HUES64 (cell line): ENCODE measurements around the gene INHBA.

Experiments
- H3K27ac ChIP-seq: 2 replicates; pipeline ENCODE4 v1.7.0; 2013; ENCODE audit warnings: low read depth, low read length, inconsistent platforms
- H3K27me3 ChIP-seq: 2 replicates; pipeline ENCODE4 v1.6.1; 2013; ENCODE audit warnings: mild to moderate bottlenecking, low read length; ENCODE audit not compliant: insufficient read depth
- H3K36me3 ChIP-seq: 2 replicates; pipeline ENCODE4 v1.6.1; 2013; ENCODE audit warnings: mild to moderate bottlenecking, low read length; ENCODE audit not compliant: insufficient read depth
- H3K4me1 ChIP-seq: 2 replicates; pipeline ENCODE4 v1.6.1; 2013; ENCODE audit warnings: mild to moderate bottlenecking, low read length, moderate library complexity; ENCODE audit not compliant: insufficient read depth
- H3K4me3 ChIP-seq: 2 replicates; pipeline ENCODE4 v1.5.1; 2013; ENCODE audit warnings: mild to moderate bottlenecking, low read length, moderate library complexity
- H3K9ac ChIP-seq: 2 replicates; pipeline ENCODE4 v1.6.1; 2013; ENCODE audit warnings: mild to moderate bottlenecking, low read depth, low read length
- H3K9me3 ChIP-seq: 2 replicates; pipeline ENCODE4 v1.6.1; 2013; ENCODE audit warnings: low read depth, low read length; ENCODE audit not compliant: insufficient read depth
- WGBS: fragments of 150-250, 120-280 bp; methylation state at CpG from one replicate; pipeline ENCODE4 v1.1.7; 2013; ENCODE audit warnings: missing lambda C conversion rate; 5-methylcytosine and 5-hydroxymethylcytosine counted together

The INHBA gene

GRCh38 chr7:41698114-41698513 lies 4.8 kb downstream of the INHBA start:
- Histone ChIP-seq H3K27me3 (peaks cover 45% of the 10 kb centered on the region), H3K36me3 (no peaks in the 10 kb centered on the region)

GRCh38 chr7:41696323-41696916 lies 6.5 kb downstream of the INHBA start:
- Histone ChIP-seq H3K36me3 (no peaks in the 10 kb centered on the region), H3K27me3 (peaks cover 30% of the 10 kb centered on the region), H3K4me3 (peak overlapping the region; percentile 21; the same call in 1 of the 2 replicates), H3K27ac (no peak overlapping the region), H3K9me3 (no peaks in the 10 kb centered on the region), H3K9ac (no peak overlapping the region), H3K4me1 (peaks cover 36% of the 10 kb centered on the region)
- 43% methylated on average over 15 of the region's 15 CpGs for WGBS

More at GRCh38 chr7:41698114-41698513, 4.8 kb downstream of the INHBA start:
- 91% methylated on average over 3 of the region's 3 CpGs for WGBS
- H3K9me3 ChIP-seq: no peaks in the 10 kb centered on the region
- peaks cover 50% of the 10 kb centered on the region for H3K4me1 ChIP-seq
- peak overlapping the region; percentile 63 for H3K4me3 ChIP-seq
- no peak overlapping the region for H3K9ac ChIP-seq
- peak overlapping the region; percentile 70; the same call in 1 of the 2 replicates for H3K27ac ChIP-seq

GRCh38 chr7:41695661-41696322 lies 7.1 kb downstream of the INHBA start:
- WGBS: 87% methylated on average over 13 of the region's 13 CpGs
- Histone ChIP-seq H3K9me3 (no peaks in the 10 kb centered on the region), H3K4me3 (peak overlapping the region; percentile 21; the same call in 1 of the 2 replicates), H3K27ac (no peak overlapping the region), H3K4me1 (peaks cover 35% of the 10 kb centered on the region), H3K9ac (no peak overlapping the region), H3K36me3 (no peaks in the 10 kb centered on the region), H3K27me3 (peaks cover 23% of the 10 kb centered on the region)

- H3K9me3 ChIP-seq: no peaks in the 10 kb centered on the region
- 91% methylated on average over 5 of the region's 6 CpGs for WGBS
Observed at GRCh38 chr7:41694495-41694894, 8.4 kb downstream of the INHBA start.

GRCh38 chr7:41693150-41693997 lies 9.5 kb downstream of the INHBA start:
- Histone ChIP-seq H3K27me3 (peaks cover 3% of the 10 kb centered on the region; the same call in 1 of the 2 replicates), H3K9me3 (no peaks in the 10 kb centered on the region), H3K27ac (no peak overlapping the region), H3K4me3 (no peak overlapping the region), H3K9ac (no peak overlapping the region), H3K4me1 (peaks cover 24% of the 10 kb centered on the region), H3K36me3 (no peaks in the 10 kb centered on the region)
- WGBS: 91% methylated on average over 9 of the region's 10 CpGs

More at GRCh38 chr7:41694495-41694894, 8.4 kb downstream of the INHBA start:
- Histone ChIP-seq H3K36me3 (no peaks in the 10 kb centered on the region), H3K27me3 (peaks cover 14% of the 10 kb centered on the region), H3K9ac (no peak overlapping the region), H3K4me3 (no peak overlapping the region), H3K27ac (no peak overlapping the region), H3K4me1 (peaks cover 35% of the 10 kb centered on the region)

- 95% methylated on average over 7 of the region's 7 CpGs for WGBS
- Histone ChIP-seq H3K27me3 (no peaks in the 10 kb centered on the region), H3K9ac (no peak overlapping the region), H3K36me3 (no peaks in the 10 kb centered on the region), H3K4me1 (peaks cover 26% of the 10 kb centered on the region), H3K4me3 (no peak overlapping the region), H3K9me3 (no peaks in the 10 kb centered on the region), H3K27ac (no peak overlapping the region)
Observed at GRCh38 chr7:41692251-41692650, 10.6 kb downstream of the INHBA start.

GRCh38 chr7:41691286-41692190 lies 11.4 kb downstream of the INHBA start:
- no peaks in the 10 kb centered on the region for H3K36me3 ChIP-seq
- 93% methylated on average over 3 of the region's 3 CpGs for WGBS
- no peak overlapping the region for H3K27ac ChIP-seq
- H3K4me3 ChIP-seq: no peak overlapping the region
- H3K9ac ChIP-seq: no peak overlapping the region
- H3K27me3 ChIP-seq: no peaks in the 10 kb centered on the region
- peaks cover 28% of the 10 kb centered on the region for H3K4me1 ChIP-seq
- H3K9me3 ChIP-seq: no peaks in the 10 kb centered on the region

- H3K9me3 ChIP-seq: no peaks in the 10 kb centered on the region
- no peaks in the 10 kb centered on the region for H3K36me3 ChIP-seq
- peaks cover 20% of the 10 kb centered on the region for H3K4me1 ChIP-seq
- 94% methylated on average over 16 of the region's 16 CpGs for WGBS
- H3K4me3 ChIP-seq: no peak overlapping the region
- H3K9ac ChIP-seq: no peak overlapping the region
- H3K27me3 ChIP-seq: no peaks in the 10 kb centered on the region
- H3K27ac ChIP-seq: no peak overlapping the region
Observed at GRCh38 chr7:41689815-41690214, 13.1 kb downstream of the INHBA start.

GRCh38 chr7:41688906-41689305 lies 14.0 kb downstream of the INHBA start:
- WGBS: 94% methylated on average over 2 of the region's 2 CpGs
- no peak overlapping the region for H3K27ac ChIP-seq
- no peak overlapping the region for H3K4me3 ChIP-seq
- H3K9ac ChIP-seq: no peak overlapping the region
- no peaks in the 10 kb centered on the region for H3K9me3 ChIP-seq
- no peaks in the 10 kb centered on the region for H3K36me3 ChIP-seq
- H3K27me3 ChIP-seq: no peaks in the 10 kb centered on the region
- peaks cover 20% of the 10 kb centered on the region for H3K4me1 ChIP-seq

GRCh38 chr7:41688012-41688625 lies 14.8 kb downstream of the INHBA start:
- no peaks in the 10 kb centered on the region for H3K9me3 ChIP-seq
- no peaks in the 10 kb centered on the region for H3K36me3 ChIP-seq
- H3K9ac ChIP-seq: no peak overlapping the region
- peaks cover 21% of the 10 kb centered on the region for H3K4me1 ChIP-seq
- no peak overlapping the region for H3K27ac ChIP-seq
- WGBS: 93% methylated on average over 2 of the region's 2 CpGs
- no peaks in the 10 kb centered on the region for H3K27me3 ChIP-seq
- no peak overlapping the region for H3K4me3 ChIP-seq
